HEK293 (cell line): ENCODE results near the gene CPT1C.

Experiments
- ATF2 ChIP-seq: fragments of 450-650 bp; formaldehyde crosslinking; IDR thresholded peaks from 2 replicates; pipeline ENCODE4 v1.5.1; 2016; ENCODE audit warnings: missing biosample characterization, missing genetic modification characterization, low read depth
- PRDM10 ChIP-seq: fragments of 450-650 bp; formaldehyde crosslinking; IDR thresholded peaks from 2 replicates; pipeline ENCODE4 v1.5.1; 2016; ENCODE audit warnings: missing biosample characterization, missing genetic modification characterization
- PRDM6 ChIP-seq: fragments of 450-650 bp; formaldehyde crosslinking; IDR thresholded peaks from 2 replicates; pipeline ENCODE4 v1.5.1; 2017; ENCODE audit warnings: missing biosample characterization, missing genetic modification characterization
- SALL2 ChIP-seq: fragments of 450-650 bp; formaldehyde crosslinking; IDR thresholded peaks from 2 replicates; pipeline ENCODE4 v1.5.0; 2017; ENCODE audit warnings: missing biosample characterization, mild to moderate bottlenecking, missing genetic modification characterization, borderline replicate concordance
- ZBTB21 ChIP-seq: fragments of 450-650 bp; formaldehyde crosslinking; IDR thresholded peaks from 2 replicates; pipeline ENCODE4 v1.5.1; 2017; ENCODE audit warnings: missing biosample characterization, missing genetic modification characterization
- ZBTB49 ChIP-seq: fragments of 450-650 bp; formaldehyde crosslinking; IDR thresholded peaks from 2 replicates; pipeline ENCODE4 v1.5.1; 2016; ENCODE audit warnings: missing biosample characterization, missing genetic modification characterization, low read depth
- ZBTB6 ChIP-seq: fragments of 450-650 bp; formaldehyde crosslinking; IDR thresholded peaks from 2 replicates; pipeline ENCODE4 v1.5.1; 2017; ENCODE audit warnings: missing biosample characterization, missing genetic modification characterization
- ZNF133 ChIP-seq: fragments of 450-650 bp; formaldehyde crosslinking; IDR thresholded peaks from 2 replicates; pipeline ENCODE4 v1.5.1; 2016; ENCODE audit warnings: missing biosample characterization, missing genetic modification characterization
- ZNF140 ChIP-seq: fragments of 450-650 bp; formaldehyde crosslinking; IDR thresholded peaks from 2 replicates; pipeline ENCODE4 v1.5.1; 2016; ENCODE audit warnings: missing biosample characterization, missing genetic modification characterization
- ZNF146 ChIP-seq: fragments of 450-650 bp; formaldehyde crosslinking; IDR thresholded peaks from 2 replicates; pipeline ENCODE4 v1.5.1; 2016; ENCODE audit warnings: missing biosample characterization, missing genetic modification characterization
- ZNF175 ChIP-seq: fragments of 450-650 bp; formaldehyde crosslinking; IDR thresholded peaks from 2 replicates; pipeline ENCODE4 v1.5.1; 2016; ENCODE audit warnings: missing biosample characterization, missing genetic modification characterization
- ZNF266 ChIP-seq: fragments of 450-650 bp; formaldehyde crosslinking; IDR thresholded peaks from 2 replicates; pipeline ENCODE4 v1.5.1; 2016; ENCODE audit warnings: missing biosample characterization, missing genetic modification characterization, low read depth
- ZNF292 ChIP-seq: fragments of 450-650 bp; formaldehyde crosslinking; IDR thresholded peaks from 2 replicates; pipeline ENCODE4 v1.5.1; 2016; ENCODE audit warnings: low read depth, missing biosample characterization, missing genetic modification characterization, borderline replicate concordance
- ZNF433 ChIP-seq: fragments of 450-650 bp; formaldehyde crosslinking; IDR thresholded peaks from 2 replicates; pipeline ENCODE4 v1.5.1; 2016; ENCODE audit warnings: missing biosample characterization, missing genetic modification characterization, low read depth
- ZNF518A ChIP-seq: fragments of 450-650 bp; formaldehyde crosslinking; conservative IDR thresholded peaks from 2 replicates; pipeline ENCODE4 v1.5.1; 2016; ENCODE audit warnings: low read depth, missing biosample characterization, missing genetic modification characterization
- ZNF521 ChIP-seq: fragments of 450-650 bp; formaldehyde crosslinking; IDR thresholded peaks from 2 replicates; pipeline ENCODE4 v1.5.1; 2017; ENCODE audit warnings: missing biosample characterization, mild to moderate bottlenecking, missing genetic modification characterization
- ZNF548 ChIP-seq: fragments of 450-650 bp; formaldehyde crosslinking; IDR thresholded peaks from 2 replicates; pipeline ENCODE4 v1.5.1; 2016; ENCODE audit warnings: missing biosample characterization, missing genetic modification characterization
- ZNF571 ChIP-seq: fragments of 450-650 bp; formaldehyde crosslinking; IDR thresholded peaks from 2 replicates; pipeline ENCODE4 v1.5.0; 2017; ENCODE audit warnings: missing biosample characterization, missing genetic modification characterization
- ZNF747 ChIP-seq: fragments of 450-650 bp; formaldehyde crosslinking; IDR thresholded peaks from 2 replicates; pipeline ENCODE4 v1.5.1; 2016; ENCODE audit warnings: missing biosample characterization, missing genetic modification characterization
- ZNF792 ChIP-seq: fragments of 450-650 bp; formaldehyde crosslinking; IDR thresholded peaks from 2 replicates; pipeline ENCODE4 v1.5.1; 2016; ENCODE audit warnings: missing biosample characterization, missing genetic modification characterization
- ZNF843 ChIP-seq: fragments of 450-650 bp; formaldehyde crosslinking; IDR thresholded peaks from 2 replicates; pipeline ENCODE4 v1.5.1; 2016; ENCODE audit warnings: missing biosample characterization, missing genetic modification characterization

CPT1C gene

GRCh38 chr19:49677231-49677900 is 13.6 kb upstream of the CPT1C start, which contains the start of gene PRMT1 (continued):
- no peak for TF ChIP-seq ZNF292 (tag by site-specific recombination)
- no peak; the same call in 1 of the 2 replicates for TF ChIP-seq PRDM10 (tag by site-specific recombination)
- 0 out of 2 replicates have a peak, but pooled peaks have one; percentile 34 for TF ChIP-seq ZBTB6 (tag by site-specific recombination)
- TF ChIP-seq ZBTB49 (tag by site-specific recombination): no peak
- no peak for TF ChIP-seq ZNF433 (tag by site-specific recombination)
- TF ChIP-seq ZNF747 (tag by site-specific recombination): no peak
- TF ChIP-seq ZNF175 (tag by site-specific recombination): no peak
- no peak for TF ChIP-seq ATF2
- TF ChIP-seq ZNF146: no peak
- TF ChIP-seq ZNF140 (tag by site-specific recombination): no peak
- no peak; the same call in 1 of the 2 replicates for TF ChIP-seq ZBTB21 (tag by site-specific recombination)
- no peak for TF ChIP-seq ZNF133 (tag by site-specific recombination)
- no peak for TF ChIP-seq ZNF518A (tag by site-specific recombination)
- TF ChIP-seq ZNF548 (tag by site-specific recombination): no peak
- peak; percentile 81 for TF ChIP-seq ZNF843 (tag by site-specific recombination)
- TF ChIP-seq ZNF266 (tag by site-specific recombination): no peak
- no peak for TF ChIP-seq PRDM6 (tag by site-specific recombination)
- no peak for TF ChIP-seq SALL2 (tag by site-specific recombination)
- TF ChIP-seq ZNF521 (tag by site-specific recombination): no peak
- TF ChIP-seq ZNF571 (tag by site-specific recombination): no peak
- TF ChIP-seq ZNF792 (tag by site-specific recombination): no peak
